Stimulated activated CD8-positive, alpha-beta memory T cell treated with anti-CD3 and anti-CD28 coated beads, Interleukin-15, amount 100 ng/mL, for 4 hours (primary cell): Measurements from ENCODE around the gene CUEDC2.

ENCODE experiments used
- DNase-seq, 2 donors: peaks; one replicate each; pipeline ENCODE4 v3.0.0-alpha.2; 2020; ENCODE audit warnings: low read depth in 2 of 2

CUEDC2 gene

DNA sequence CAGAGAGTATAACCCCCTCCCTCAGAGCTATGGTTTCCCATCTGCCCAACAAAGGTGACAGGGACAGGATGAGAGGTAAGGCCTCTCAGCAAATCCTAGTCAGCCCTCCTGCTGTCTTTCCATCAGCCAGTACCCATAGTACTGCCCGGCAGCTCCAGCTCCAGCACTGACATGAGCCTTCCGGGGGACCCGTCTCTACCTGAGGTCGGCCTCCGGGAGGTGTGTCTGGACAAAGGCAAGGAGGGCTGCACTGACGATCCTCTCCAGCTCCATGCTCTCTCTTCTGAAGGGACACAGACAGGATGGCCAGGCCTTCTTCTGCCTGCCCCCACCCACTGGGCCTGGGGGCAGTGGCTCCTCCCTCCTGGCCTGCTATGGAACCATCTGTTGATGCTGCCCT is 7.5 kb downstream of the CUEDC2 start:
- DNase-seq = no peak

DNA sequence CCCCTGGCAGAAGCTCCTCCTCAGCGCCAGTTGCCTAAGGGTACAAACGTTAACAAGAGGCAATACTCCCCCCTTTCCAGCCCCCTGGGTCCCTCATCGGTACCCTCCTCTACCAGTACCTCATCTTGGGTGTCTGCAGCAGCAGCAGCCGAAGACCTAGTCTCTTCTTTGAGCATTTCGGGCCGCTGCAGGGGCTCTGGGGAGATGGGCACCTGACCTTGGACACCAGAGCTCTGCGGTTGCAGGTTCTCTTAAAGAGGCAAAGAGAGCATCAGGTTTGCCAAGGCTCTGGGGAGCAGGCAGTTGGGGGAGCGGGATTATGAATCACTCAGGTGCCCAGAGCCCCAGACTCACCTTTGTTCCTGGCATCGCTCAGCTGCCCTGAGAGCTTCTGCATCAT is 8.2 kb downstream of the CUEDC2 start:
- no peak for DNase-seq

DNA sequence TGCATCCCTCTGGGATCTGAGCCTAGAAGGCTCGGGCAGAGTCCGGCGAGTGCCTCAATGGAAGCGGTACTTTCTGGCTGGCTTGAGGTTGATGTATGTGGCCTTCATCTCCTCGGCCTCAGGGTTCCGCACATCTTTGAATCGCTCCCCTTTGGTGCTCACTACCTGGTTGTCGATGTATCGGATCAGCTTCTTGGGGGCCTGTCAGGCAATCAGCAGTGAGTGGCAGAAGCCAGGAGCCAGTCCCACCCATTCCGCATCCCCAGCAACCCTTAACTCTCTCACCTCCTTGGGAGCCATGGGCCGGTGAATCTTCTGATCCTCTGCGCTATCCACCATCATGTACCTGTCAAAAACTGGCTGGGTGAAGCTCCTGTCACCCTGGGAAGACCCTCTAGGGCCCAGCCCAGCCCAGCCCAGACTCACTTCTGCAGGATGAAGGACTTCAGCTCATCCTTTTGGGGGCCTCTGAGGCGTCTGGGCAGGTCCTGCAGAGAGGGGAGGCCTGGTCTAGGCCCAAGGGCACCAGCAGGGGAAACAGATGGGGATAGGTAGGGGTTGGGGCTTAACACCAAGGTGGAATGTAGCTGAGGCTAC is 8.9 kb downstream of the CUEDC2 start:
- DNase-seq = no peak

DNA sequence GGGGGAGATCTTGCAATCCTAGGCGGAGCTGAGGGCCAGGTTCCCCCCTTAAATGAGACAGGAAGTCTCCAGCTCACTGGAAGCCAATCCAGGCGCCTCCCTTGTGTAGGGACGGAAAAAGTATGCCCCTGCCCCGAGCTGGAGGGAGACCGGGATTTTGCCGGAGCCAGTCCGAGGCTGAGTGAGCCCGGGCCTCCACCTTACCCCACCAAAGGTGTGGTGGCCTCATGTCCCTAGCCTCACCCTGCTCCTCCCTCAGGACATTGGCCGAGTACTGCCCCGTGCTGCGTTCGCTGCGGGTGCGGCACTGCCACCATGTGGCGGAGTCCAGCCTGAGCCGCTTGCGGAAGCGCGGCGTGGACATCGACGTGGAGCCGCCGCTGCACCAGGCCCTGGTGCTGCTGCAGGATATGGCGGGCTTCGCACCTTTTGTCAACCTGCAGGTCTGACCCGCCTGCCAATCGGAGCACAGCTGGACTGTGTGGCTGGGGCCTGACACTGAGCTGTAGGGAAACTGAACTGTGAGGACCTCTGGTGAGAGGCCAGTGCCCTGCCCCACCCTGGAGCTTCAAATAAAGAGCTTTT is 9.7 kb downstream of the CUEDC2 start:
- no peak for DNase-seq

DNA sequence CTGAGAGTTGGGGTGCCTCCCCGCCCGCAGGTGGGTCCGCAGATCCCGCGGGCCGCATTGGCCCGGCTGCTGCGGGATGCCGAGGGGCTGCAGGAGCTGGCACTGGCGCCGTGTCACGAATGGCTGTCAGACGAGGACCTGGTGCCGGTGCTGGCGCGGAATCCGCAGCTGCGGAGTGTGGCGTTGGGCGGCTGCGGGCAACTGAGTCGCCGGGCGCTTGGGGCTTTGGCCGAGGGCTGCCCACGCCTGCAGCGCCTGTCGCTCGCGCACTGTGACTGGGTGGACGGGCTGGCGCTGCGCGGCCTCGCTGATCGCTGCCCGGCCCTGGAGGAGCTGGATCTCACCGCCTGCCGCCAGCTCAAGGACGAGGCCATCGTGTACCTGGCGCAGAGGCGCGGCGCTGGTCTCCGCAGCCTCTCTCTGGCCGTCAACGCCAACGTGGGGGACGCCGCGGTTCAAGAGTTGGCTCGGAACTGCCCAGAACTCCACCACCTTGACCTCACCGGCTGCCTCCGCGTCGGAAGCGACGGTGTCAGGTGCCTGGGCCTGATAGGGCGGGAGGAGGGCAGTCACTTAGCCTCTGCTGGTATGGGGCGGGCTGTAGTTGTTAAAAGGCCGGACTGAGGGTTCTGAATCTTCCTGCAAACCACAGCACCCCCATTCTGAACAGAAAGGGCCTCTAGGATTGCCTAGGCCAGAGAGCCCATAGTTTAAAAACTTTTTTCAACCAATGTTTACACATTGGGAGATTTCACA is 10.4 kb downstream of the CUEDC2 start:
- DNase-seq = no peak

DNA sequence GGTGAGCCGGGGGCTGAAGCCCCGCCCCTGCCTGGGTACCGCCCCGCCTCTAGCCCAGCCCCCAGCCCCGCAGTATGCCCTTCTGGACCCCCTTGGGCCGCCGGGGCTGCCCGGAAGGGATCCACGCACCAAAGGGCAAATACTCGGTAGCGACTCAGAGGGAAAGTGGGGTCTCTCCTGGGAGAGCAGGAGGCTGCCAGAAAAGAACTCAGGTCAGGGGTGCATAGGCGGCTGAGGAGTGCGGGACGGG is 10.9 kb downstream of the CUEDC2 start:
- no peak for DNase-seq

DNA sequence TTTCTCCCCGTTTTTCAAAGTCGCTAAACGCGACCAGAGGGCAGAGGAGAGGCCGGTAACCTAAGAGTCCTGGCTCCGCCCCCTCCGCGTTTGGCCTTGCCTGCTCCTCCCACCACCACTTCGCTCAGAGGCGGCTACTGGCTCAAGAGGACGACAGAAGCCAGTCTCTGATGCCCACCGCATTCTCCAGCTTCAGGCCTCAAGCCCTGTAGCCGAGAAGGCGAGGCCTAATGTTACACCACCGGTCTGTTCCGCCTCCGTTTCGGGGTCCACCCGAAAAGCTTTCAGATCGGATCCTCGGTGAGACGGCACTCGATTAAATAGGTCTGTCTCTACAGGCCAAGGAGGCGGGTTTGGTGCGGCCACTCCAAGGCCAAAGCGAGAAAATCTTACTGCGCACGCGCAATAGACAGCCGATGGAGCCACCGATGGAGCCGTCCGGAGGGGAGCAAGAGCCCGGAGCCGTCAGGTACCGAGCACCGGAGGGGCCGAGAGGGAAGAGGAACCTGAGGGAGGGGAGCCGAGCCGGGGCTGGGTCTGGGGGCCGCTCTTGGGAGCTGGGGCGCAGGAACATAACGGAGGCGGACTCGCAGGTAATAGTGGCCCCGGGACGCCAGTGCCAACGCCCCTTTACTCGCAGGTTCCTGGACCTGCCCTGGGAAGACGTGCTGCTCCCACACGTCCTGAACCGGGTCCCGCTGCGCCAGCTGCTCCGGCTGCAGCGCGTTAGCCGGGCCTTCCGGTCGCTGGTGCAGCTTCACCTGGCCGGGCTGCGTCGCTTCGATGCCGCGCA is 11.5 kb downstream of the CUEDC2 start, which contains the start of gene FBXL15:
TSS of gene FBXL15 (plus strand) at position 123 of the 793 bp plus-strand sequence. CDS start at position 417, 294 bp downstream.
- peak; percentile 86 to 92 for DNase-seq

DNA sequence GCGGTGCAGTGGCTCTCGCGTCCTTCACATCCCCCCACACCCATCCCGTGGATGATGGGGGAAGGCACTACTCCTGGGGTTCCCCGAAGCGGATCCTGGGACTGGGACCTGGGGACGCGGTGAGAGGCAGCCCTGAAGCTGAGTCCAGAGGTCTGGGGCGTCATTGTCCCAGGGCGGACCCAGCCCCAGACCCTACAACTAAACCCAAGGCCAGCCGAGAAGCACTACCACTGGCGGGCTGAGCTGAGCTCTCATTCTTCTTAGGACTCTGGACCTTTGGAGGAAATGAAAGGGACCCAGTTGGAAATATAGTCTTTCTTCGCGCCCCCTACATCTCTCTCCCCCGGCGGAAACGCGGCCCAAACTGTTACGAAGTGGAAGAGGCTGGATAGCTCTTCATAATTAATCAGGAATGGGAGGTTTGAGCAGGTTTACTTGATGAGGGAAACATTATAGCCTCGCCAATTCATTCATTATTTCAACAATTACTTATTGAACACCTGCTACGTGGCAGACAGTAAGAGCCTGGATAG is 12.1 kb downstream of the CUEDC2 start:
- DNase-seq = no peak

DNA sequence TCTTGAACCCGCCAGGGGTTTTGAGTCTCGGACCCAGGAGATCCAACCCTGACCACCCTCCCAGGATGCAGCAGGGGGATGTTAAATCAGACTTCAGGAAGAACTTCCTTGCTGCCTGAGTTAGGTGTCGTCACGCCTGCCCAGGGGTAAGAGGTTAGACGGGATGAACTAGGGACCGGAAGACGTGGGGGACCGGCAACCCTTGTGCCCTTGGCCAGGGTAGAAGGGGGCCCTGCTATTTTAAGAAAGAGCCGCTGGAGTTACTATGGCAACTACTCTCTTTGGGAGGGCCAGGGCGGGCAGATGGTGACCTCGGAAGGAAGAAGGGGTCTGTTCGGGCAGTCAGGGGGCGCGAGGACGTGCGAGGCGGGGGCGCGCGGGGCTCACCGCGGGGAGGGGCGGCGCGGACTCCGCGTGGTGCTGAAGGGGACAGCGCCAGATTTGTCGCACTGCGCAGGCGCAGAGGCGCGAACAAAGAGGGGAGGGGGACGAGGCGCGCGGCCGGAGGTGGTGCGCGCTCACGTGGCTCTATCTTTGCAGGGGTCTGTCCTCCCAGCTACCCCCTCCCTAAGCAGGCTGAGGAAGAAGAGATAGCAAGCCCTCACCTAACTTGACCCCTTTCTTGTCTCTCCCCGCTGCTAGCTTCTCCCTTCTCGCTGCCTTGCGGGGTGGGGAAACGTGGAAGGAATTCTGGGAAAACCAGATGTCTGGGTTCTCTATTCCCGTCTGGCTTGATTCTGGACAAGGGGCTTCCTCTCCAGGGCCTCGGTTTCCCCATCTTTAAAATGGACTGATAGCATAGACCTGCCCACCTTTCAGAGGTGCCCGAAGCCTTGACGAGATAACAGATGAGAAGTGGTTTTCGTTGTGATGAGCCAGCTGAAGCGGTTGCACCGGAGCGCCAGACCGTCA is 12.8 kb downstream of the CUEDC2 start:
- DNase-seq = no peak

DNA sequence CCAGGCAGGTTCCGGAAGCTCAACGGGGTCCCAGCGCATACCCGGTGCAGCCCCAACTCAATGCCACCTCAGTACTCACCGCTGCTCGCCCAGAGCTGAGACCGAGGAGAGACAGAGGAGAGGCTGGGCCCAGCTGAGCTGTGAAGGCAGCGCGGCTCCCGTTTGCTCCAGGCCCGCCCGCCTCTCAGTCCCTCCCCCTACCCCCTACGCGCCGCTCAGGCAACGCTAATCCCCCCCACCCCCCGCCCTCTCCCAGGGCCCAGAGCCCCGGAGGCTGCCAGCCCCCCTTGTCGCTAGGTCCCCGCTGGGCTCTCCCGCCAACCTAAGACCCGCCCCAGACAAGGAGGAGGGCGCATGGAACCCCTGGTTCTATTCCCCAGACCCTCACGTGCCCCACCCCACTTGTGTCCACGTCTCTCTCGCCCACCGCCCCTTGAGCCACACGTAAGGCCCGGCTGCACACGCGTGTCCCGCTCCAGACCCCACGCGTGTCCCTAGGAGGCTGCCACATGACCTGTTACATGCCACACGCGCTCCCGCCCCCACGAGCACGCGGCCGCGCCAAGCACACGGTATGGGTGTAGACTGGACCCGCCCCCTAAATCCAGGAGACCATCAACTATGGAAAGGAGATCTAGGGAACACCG is 13.6 kb downstream of the CUEDC2 start, which contains the start of gene PSD:
TSS of gene PSD (minus strand) at position 164 of the 647 bp plus-strand sequence. CDS start 1,747 bp downstream, outside the sequence.
- DNase-seq = no peak

DNA sequence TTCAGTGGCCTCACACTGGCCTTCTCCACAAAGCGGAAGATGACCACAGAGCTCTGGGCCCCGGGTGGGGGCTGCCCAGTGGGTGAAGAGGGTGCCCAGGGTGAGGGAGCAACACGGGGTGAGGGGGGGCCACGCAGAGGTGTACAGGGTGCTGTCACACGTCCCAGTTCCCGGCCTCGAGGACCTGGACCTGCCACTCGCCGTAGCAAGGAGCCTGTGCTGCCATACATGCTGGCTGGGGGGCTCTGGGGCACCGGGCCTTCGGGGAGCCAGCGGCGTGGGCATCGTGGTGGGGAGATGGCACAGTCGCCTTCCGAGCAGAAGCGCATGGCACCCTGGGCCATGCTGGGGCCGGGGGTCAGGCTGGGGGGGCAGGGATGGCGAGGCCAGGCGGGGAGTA is 15.7 kb downstream of the CUEDC2 start:
- DNase-seq = no peak

DNA sequence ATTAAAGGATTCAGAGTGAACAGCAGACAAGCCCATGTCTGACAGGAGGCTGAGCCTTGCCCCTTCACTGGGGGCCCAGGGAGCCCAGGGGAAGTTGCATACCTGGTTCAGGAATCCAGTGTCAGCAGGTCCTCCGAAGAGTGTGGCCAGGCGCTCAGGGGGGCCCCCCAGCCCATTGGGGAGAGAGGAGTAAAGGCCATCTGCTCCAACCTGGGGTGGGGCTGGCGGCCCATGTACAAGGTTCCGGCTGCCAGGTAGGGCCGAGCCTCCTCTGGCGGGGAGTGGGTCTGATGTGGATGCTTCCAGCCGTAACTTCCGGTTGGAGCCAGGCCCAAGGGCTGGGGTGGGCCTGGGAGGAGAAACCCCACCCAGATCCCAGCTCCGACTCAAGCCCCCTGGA is 16.1 kb downstream of the CUEDC2 start:
- no peak for DNase-seq

DNA sequence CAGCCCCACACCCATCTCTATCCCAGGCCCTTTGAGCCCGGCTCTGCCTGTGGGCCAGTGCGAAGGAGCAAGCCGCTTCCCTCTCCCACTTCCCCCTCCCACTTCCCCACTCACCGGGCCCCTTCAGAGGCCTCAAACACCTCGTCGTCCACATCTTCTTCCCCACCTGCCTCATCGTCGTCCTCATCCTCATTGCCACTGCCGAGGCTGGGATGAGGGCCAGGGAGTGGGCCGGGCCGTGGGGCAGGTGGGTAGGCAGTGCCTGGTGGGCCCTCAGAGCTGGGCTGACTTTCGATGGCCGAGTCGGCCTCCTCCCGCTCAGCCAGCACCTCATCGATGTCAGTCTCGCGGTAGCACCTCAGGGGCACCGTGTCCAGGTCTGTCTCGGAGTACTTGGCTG is 17.6 kb downstream of the CUEDC2 start:
- no peak for DNase-seq

DNA sequence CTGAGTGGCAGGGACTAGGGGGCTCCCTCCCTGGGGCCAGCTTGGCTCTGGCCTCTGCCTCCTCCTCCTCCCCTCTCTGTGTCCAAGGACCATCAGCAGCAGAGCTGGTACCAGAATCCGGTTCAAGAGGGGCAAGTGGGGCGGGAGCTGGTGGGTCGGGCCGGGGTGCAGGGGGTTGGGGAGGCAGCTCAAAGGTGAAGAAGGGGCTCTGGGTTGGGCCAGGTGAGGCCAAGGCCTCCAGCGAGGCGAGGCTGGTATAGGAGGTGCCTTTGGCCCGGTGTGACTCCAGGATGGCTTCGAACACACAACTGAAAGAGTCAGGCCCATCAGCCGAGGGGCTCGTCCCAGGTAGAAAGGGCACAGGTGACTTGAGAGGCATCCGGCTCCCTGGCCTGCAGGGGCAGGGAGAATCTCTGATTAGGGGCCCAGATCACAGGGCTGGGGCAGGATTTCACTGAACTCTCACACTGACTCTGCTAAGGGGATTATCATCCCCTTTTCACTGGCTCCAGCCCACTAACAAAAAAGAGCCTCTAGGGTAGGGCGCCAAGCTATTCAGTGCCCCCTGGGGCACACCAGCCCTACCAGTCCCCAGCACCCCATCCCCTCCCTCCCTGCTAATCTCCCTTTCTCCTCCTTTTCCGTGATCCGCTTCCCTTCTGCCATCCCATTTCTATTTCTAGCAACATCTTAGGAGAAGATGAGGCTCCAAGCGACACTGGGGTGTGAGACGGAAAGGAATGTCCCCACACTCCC is 18.4 kb downstream of the CUEDC2 start:
- no peak for DNase-seq

DNA sequence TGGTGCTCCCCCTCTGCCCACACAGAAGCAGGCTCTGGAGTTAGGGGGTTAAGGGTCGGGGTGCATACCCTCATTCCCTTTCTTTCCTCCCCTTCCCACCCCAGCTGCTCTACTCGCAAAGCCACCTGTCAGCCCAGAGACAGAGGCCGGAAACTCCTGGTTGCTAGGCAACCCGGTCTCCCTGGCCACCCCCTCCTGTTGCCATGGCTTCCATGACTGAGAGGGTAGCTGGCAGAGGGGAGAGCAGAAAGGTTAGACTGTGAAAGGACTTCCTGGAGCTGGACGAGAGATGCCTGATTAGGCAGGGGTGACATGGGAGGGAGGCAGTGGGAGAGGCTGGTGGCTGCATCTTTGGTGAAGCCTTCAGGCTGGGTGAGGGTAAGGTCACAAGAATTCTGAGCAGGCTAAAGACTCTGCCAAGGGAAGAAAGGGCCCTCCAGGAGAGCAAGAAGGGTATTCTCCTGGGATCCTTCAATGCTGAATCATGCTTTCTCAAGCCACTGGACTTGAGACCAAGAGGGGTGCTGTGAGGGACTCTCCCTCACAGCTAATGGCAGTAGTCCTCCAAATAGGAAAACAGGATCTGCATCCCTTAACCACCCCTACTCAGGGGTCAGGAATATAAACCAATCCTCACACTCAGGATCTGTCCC is 19.2 kb downstream of the CUEDC2 start:
- no peak for DNase-seq

DNA sequence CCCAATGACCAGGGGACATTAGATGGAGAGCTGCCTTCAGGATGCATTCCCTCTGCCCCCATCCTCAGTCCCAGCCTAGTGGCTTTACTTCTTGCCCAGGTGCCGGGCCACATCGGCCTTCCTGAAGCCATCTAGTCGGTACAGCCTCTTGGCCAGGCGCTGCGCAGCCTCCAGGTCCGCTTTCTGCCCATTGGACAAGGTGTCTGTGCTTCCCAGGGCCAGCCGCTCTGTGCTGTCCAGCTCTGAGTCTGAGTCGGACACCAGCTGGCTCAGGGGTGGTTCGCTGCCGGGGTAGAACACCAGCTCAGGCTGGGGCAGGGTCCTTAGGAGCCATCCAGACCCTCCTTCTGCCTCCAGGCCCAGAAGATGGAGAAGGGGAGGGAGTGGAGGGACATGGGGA is 20.1 kb downstream of the CUEDC2 start:
- DNase-seq = no peak

DNA sequence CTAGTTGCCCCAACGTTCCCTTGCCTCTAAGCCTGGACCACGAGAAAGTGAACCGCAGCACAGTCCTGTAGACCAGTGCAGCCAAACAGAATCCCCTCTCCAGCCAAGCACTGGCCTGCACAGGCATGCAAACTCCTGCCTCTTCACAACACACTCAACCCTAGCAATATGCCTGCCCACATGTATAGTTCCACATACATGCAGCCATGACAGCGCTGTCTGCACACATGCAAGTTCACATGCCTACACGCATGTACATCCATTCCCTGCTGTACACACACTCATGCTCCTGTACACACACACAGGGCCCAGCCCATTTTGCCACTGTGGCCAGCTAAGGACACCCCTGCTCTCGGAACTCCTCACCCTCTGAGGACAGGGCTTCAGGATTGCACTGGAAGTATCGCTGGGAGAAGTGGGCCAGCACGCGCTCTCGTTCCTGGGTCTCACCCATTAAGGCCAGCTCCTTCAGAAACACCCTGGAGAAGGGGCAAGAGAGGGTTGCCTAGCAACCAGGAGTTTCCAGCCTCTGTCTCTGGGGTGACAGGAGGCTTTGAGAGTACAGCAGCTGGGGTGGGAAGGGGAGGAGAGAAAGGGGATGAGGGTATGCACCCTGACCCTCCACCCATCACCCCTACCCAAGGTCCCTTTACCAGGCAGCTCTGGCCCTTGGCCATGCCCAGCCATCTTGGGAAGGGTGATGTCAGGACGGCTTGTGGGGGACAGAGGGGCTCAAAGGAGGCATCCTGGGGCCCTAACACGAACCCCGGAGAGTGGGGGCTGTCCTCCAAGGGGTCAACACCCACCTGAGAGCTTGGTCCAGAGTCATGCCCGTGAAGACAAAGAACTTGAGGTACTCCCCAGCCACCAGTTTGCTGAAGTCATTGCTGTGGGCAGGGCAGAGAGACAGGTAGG is 20.8 kb downstream of the CUEDC2 start:
- DNase-seq = no peak

DNA sequence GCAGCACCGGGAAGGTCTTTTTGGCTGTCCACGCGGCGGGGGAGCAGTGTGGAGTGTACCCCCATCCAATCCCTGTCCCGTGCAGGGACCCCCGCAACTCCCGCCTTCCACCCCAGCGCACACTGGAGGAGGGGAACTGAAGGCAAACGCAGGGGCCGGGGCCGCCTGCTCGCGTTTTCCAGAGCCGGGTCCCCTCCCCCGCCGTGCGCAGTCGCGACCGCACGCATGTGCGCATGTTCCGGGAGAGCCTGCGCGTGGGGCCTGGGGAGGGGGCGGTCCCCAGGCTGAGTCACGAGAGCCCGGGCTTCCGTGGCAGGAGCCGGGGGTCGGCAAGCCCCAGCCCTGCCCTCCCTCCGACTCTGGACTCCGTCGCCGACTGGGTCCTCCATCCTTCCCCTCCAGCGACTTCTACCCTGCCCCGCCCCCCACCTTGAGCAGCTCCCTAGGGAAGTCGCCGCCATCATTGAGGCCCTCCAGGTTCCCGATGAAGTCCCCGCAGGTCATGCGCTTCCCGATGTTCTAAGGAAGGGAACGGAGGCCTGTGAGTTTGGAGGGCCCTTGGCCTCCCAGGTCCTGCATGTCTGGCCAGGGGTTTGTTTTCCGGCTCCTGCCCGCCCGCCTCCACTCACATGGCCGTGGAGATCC is 21.8 kb downstream of the CUEDC2 start:
- DNase-seq = no peak
